Esophagus muscularis mucosa (tissue), 4 donors: ENCODE data around the gene SPATA2L. TPM values are rescaled to one million over a fixed set of nuclear protein-coding genes. Genes with fewer than 3 reads are reported as not detected.
A peak's percentile ranks its signal among the peaks of the same experiment; 100 is the strongest.

Source experiments
- DNase-seq: peaks from one replicate; pipeline ENCODE4 v3.0.0-alpha.2; 2017; ENCODE audit errors: extremely low spot score
- H3K27ac ChIP-seq, 4 donors: fragments of 200-600 bp; sonication (generic); replicated peaks in 1 of 4; 1 replicate in 3 of 4; 2 replicates in 1 of 4; pipeline ENCODE4 v1.5.1; 2016 to 2019; ENCODE audit warnings: mild to moderate bottlenecking in 1 of 4
- H3K27me3 ChIP-seq, 4 donors: fragments of 200-600 bp; sonication (generic); one replicate each; pipeline versions ENCODE4 v1.5.1 to v1.6.0; 2016 to 2019
- H3K36me3 ChIP-seq, 4 donors: fragments of 200-600 bp; sonication (generic); one replicate each; pipeline ENCODE4 v1.5.1; 2016 to 2019
- H3K4me1 ChIP-seq, 4 donors: fragments of 200-600 bp; sonication (generic); one replicate each; pipeline ENCODE4 v1.5.1; 2016 to 2019
- H3K4me3 ChIP-seq, 4 donors: fragments of 200-600 bp; sonication (generic); 1 replicate in 2 of 4; 2 replicates in 2 of 4; pipeline ENCODE4 v1.5.1; 2016 to 2019; ENCODE audit warnings: mild to moderate bottlenecking in 4 of 4, moderate library complexity in 1 of 4
- H3K9me3 ChIP-seq, 4 donors: fragments of 200-600 bp; sonication (generic); 1 replicate in 3 of 4; 2 replicates in 1 of 4; pipeline ENCODE4 v1.5.1; 2016 to 2019
- EP300 ChIP-seq: sonication (generic); formaldehyde crosslinking; IDR thresholded peaks from one replicate; pipeline ENCODE4 v1.6.1; 2017; ENCODE audit warnings: antibody characterized with exemption
- POLR2A ChIP-seq: fragments of 450-650 bp; IDR thresholded peaks from one replicate; pipeline ENCODE4 v1.6.1; 2017; ENCODE audit warnings: antibody characterized with exemption, moderate library complexity, mild to moderate bottlenecking, low read depth
- POLR2AphosphoS5 ChIP-seq, 2 donors: sonication (generic); formaldehyde crosslinking; IDR thresholded peaks; one replicate each; pipeline ENCODE4 v1.6.1; 2017; ENCODE audit warnings: antibody characterized with exemption in 2 of 2
- WGBS: methylation state at CpG from one replicate; pipeline ENCODE4 v1.1.5; 2018; 5-methylcytosine and 5-hydroxymethylcytosine counted together
- intact Hi-C: fragments of 100-400 bp; cut with DNase I; formaldehyde crosslinking; loops from one replicate; pipeline ENCODE4 v1.15.1; 2023
- total RNA-seq, 4 donors: library from RNA; depleted of rRNA; stranded (reverse); fragments of >200 nt; gene quantifications; one replicate each; pipeline versions ENCODE4 v1.1.0 to v1.2.1, GENCODE V29; 2016
- TF ChIP-seq, protein P1 (sequence below), 3 experiments: fragments of 200-600 bp in 2 of 3; fragments of 450-650 bp in 1 of 3; sonication (generic) in 2 of 3; IDR thresholded peaks; one replicate each; pipeline ENCODE4 v1.5.1; 2017 to 2019; ENCODE audit warnings: antibody characterized with exemption in 3 of 3, mild to moderate bottlenecking in 2 of 3, moderate library complexity in 1 of 3

SPATA2L gene
- total RNA-seq, 4 donors from 2014 or later = 10.8 to 32.0 (median 21.9) TPM

DNA sequence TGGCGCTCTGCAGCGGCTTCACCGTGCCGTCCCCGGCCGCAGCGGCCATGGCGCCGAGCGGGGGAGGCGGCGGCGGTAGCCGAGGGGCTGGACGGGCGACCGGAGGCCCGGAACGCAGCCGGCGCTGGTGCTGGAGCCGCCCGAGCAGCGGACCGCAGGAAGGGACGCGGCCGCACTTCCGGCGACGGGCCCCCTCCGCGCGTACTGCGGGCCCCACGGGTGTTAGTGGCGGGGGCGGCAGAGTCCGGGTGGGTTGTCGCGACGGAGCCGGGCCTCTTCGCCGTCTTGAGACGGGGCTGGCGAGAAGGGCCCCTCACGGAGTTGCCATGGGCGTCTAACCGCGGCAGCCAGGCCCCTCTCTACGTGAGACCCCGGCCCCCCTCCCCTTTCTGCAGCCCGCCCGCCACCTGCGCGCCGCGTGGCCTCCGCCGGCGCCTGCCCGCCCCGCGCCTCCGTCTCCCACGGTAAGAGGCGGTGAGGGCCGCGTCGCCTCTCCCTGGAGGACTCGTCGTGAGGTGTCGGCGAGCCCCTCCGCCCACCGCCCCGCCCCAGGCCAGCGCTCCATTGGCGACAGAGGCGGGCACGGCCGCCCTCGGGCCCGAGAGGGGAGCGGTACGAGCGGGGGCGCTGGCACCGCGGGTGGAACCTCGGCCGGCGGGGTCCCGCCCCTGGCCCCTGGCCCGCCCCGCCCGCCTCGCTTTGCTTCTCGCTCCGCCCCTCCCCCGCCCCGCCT, 19.5 kb upstream of the SPATA2L start, which contains the start of the genes VPS9D1 and ZNF276:
Gene VPS9D1, minus strand, starts transcription at position 86 of the 733 bp plus-strand sequence. Its CDS starts 37 bp downstream, at position 49.
Gene ZNF276, plus strand, starts transcription at position 725 of the 733 bp plus-strand sequence. CDS start 104 bp downstream, outside the sequence.
- Histone ChIP-seq H3K9me3 (no peaks in the 10 kb centered on the region), H3K27me3 (no peaks in the 10 kb centered on the region), H3K36me3 (peaks cover 27 to 37% (median 37%) of the 10 kb centered on the region in 4 donors), H3K27ac (peak within 1 kb of the TSS; percentile 98 to 99 (median 99)), H3K4me1 (peaks cover 35 to 53% (median 44%) of the 10 kb centered on the region in 4 donors), H3K4me3 (peak within 1 kb of the TSS; percentile 92 to 99 (median 94))
- no CpG with 5 or more reads among the region's 103 CpGs for WGBS
- peak; percentile 93 for DNase-seq
- TF ChIP-seq POLR2AphosphoS5 (IDR thresholded peaks at IDR 0.05) (peak; percentile 63 to 82), EP300 (no peak), POLR2A (peak; percentile 37)
- TF ChIP-seq, protein P1, sequence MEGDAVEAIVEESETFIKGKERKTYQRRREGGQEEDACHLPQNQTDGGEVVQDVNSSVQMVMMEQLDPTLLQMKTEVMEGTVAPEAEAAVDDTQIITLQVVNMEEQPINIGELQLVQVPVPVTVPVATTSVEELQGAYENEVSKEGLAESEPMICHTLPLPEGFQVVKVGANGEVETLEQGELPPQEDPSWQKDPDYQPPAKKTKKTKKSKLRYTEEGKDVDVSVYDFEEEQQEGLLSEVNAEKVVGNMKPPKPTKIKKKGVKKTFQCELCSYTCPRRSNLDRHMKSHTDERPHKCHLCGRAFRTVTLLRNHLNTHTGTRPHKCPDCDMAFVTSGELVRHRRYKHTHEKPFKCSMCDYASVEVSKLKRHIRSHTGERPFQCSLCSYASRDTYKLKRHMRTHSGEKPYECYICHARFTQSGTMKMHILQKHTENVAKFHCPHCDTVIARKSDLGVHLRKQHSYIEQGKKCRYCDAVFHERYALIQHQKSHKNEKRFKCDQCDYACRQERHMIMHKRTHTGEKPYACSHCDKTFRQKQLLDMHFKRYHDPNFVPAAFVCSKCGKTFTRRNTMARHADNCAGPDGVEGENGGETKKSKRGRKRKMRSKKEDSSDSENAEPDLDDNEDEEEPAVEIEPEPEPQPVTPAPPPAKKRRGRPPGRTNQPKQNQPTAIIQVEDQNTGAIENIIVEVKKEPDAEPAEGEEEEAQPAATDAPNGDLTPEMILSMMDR (IDR thresholded peaks at IDR 0.05) = peak in 1 of 3 experiments; percentile 3
- intact Hi-C loops = loop anchor here (5.0 kb wide), 1 partner anchor 146 kb away; no protein-coding TSS in a partner anchor

DNA sequence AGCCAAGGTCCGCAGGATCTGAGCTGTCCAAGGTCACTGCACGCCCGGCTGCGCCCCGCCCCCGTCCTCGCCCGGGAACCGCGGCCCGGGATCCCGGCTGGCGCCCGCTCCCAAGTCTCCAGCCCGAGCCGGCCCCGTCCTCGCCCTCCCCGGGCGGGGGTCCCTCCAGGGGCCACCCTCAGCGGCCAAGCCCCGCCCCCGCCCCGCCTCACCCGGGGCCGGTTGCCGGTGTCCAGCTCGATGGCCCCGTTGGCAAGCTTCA, 19.0 kb upstream of the SPATA2L start:
- no peaks in the 10 kb centered on the region for H3K9me3 ChIP-seq
- H3K27ac ChIP-seq = peak overlapping the region; percentile 98 to 99 (median 99)
- H3K36me3 ChIP-seq = peaks cover 22 to 36% (median 34%) of the 10 kb centered on the region in 4 donors
- H3K4me3 ChIP-seq = peak overlapping the region; percentile 92 to 99 (median 94)
- intact Hi-C loops = loop anchor here (5.0 kb wide), 1 partner anchor 147 kb away; no protein-coding TSS in a partner anchor
- 2% methylated on average over 9 of the region's 29 CpGs for WGBS
- H3K27me3 ChIP-seq = no peaks in the 10 kb centered on the region
- TF ChIP-seq, protein P1 (IDR thresholded peaks at IDR 0.05) = no peak
- TF ChIP-seq EP300 (no peak), POLR2AphosphoS5 (IDR thresholded peaks at IDR 0.05) (no peak), POLR2A (no peak)
- DNase-seq = peak; percentile 90
- peaks cover 35 to 53% (median 44%) of the 10 kb centered on the region in 4 donors for H3K4me1 ChIP-seq

DNA sequence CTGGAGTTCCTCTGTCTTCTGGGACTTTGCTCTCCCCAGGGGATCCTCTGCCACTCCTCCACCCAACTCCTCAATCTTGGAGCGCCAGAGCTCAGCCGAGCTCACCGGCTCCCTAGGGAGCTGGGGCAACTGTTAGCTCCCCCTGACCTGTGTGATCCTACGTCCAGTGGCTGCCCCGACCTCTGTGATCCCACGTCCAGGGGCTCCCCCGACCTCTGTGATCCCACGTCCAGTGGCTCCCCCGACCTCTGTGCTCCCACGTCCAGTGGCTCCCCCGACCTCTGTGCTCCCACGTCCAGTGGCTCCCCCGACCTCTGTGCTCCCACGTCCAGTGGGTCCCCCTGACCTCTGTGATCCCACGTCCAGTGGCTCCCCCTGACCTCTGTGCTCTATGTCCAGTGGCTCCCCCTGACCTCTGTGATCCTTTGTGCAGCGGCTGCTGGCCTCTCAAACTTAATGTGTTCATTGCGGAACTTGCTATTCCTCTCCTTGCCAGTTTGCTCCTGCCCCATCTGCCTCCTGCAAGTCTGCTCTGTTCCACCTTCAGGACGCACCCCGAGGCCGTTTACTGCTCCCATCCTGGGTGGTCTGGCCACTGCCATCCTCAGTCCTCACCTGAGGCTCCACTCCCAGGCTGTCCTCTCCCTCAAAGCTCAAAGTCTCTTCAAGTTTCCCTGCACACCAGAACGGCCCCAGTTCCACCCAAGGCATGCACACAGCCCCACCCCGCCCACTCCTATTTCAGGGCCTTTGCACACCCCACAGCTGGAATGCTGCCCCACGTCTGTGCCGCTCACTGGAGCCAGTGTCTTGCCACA, 16.4 kb upstream of the SPATA2L start:
- 80% methylated on average over 24 of the region's 24 CpGs for WGBS
- Histone ChIP-seq H3K27ac (no peak overlapping the region), H3K36me3 (peaks cover 0 to 11% (median 8%) of the 10 kb centered on the region in 4 donors), H3K4me3 (no peak overlapping the region), H3K4me1 (peaks cover 19 to 34% (median 26%) of the 10 kb centered on the region in 4 donors), H3K9me3 (no peaks in the 10 kb centered on the region), H3K27me3 (peaks cover 0 to 4% (median 0%) of the 10 kb centered on the region in 4 donors)
- no peak for DNase-seq
- TF ChIP-seq POLR2A (no peak), EP300 (no peak), POLR2AphosphoS5 (IDR thresholded peaks at IDR 0.05) (no peak)
- TF ChIP-seq, protein P1 (IDR thresholded peaks at IDR 0.05) = no peak
- intact Hi-C loops = no loop called here

DNA sequence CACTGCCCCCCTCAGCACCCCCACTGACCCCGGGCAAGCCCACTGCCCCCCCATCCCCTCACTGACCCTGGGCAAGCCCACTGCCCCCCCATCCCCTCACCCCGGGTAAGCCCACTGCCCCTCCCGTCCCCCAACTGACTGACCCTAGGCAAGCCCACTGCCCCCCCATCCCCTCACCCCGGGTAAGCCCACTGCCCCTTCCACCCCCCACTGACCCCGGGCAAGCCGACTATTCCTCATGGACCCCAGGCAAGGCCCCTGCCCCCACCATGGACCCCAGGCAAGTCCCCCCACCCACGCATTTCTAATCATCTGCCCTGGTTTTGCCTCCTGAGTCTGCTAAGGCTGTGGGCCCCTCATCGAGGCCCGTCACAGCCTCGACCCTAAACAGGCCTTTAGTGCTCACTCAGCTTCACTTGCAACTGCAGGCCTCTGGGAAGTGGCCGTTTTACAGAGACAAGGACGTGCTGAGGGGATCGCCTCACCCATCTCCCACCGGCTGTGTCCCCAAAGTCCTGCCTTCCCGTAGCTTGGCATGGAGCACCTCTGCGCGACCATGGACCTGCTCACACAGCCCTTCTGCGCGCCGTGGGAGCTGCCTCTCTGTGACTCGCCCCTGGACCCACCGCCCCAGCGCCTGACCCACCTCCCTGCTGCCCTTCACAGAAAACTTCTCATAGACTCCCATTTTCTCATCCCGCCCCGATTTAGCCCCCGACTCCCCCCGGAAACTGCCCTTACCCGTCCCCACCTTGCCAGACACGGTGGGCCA, 15.6 kb upstream of the SPATA2L start:
- 88% methylated on average over 19 of the region's 29 CpGs for WGBS
- no peak overlapping the region for H3K4me3 ChIP-seq
- DNase-seq = no peak
- peaks cover 0 to 9% (median 3%) of the 10 kb centered on the region in 4 donors for H3K36me3 ChIP-seq
- H3K4me1 ChIP-seq = peaks cover 11 to 32% (median 22%) of the 10 kb centered on the region in 4 donors
- peaks cover 0 to 12% (median 2%) of the 10 kb centered on the region in 4 donors for H3K27me3 ChIP-seq
- no peaks in the 10 kb centered on the region for H3K9me3 ChIP-seq
- H3K27ac ChIP-seq = no peak overlapping the region
- TF ChIP-seq EP300 = no peak
- TF ChIP-seq, protein P1 (IDR thresholded peaks at IDR 0.05) = no peak
- no peak for TF ChIP-seq POLR2A
- no peak for TF ChIP-seq POLR2AphosphoS5 (IDR thresholded peaks at IDR 0.05)
- intact Hi-C loops = no loop called here
